Breast epithelium (tissue), 4 donors: ENCODE measurements around the gene GREM2. TPM values are rescaled to one million over a fixed set of nuclear protein-coding genes. Genes with fewer than 3 reads are reported as not detected.

Source experiments
- DNase-seq, 2 donors: peaks; one replicate each; pipeline ENCODE4 v3.0.0-alpha.2; 2019; ENCODE audit warnings: low spot score in 2 of 2
- H3K27ac ChIP-seq, 2 donors: fragments of 200-600 bp; sonication (generic) in 1 of 2; one replicate each; pipeline ENCODE4 v1.5.1; 2016 to 2019; ENCODE audit warnings: mild to moderate bottlenecking in 1 of 2
- H3K27me3 ChIP-seq, 2 donors: fragments of 200-600 bp; sonication (generic) in 1 of 2; one replicate each; pipeline versions ENCODE4 v1.5.1 to v1.6.0; 2017 to 2019; ENCODE audit warnings: control low read depth in 1 of 2, mild to moderate bottlenecking in 1 of 2
- H3K36me3 ChIP-seq: fragments of 200-600 bp; one replicate; pipeline ENCODE4 v1.5.1; 2019
- H3K4me1 ChIP-seq, 2 donors: fragments of 200-600 bp; sonication (generic); one replicate each; pipeline ENCODE4 v1.5.1; 2016 to 2019; ENCODE audit warnings: control low read depth in 1 of 2
- H3K4me3 ChIP-seq, 3 donors: fragments of 200-600 bp; sonication (generic); 1 replicate in 2 of 3; 2 replicates in 1 of 3; pipeline ENCODE4 v1.5.1; 2016 to 2019; ENCODE audit warnings: mild to moderate bottlenecking in 3 of 3, moderate library complexity in 2 of 3
- H3K9me3 ChIP-seq, 2 donors: fragments of 200-600 bp; sonication (generic) in 1 of 2; one replicate each; pipeline ENCODE4 v1.5.1; 2016 to 2019; ENCODE audit warnings: control low read depth in 1 of 2
- CTCF ChIP-seq, 3 donors: fragments of 450-650 bp; IDR thresholded peaks; one replicate each; pipeline ENCODE4 v1.5.1; 2016 to 2017; ENCODE audit warnings: antibody characterized with exemption in 3 of 3, mild to moderate bottlenecking in 3 of 3, moderate library complexity in 3 of 3
- POLR2A ChIP-seq: fragments of 450-650 bp; IDR thresholded peaks from one replicate; pipeline ENCODE4 v1.6.1; 2016; ENCODE audit warnings: antibody characterized with exemption, mild to moderate bottlenecking, moderate library complexity
- POLR2AphosphoS5 ChIP-seq, 3 donors: sonication (generic); formaldehyde crosslinking; IDR thresholded peaks; one replicate each; pipeline ENCODE4 v1.6.1; 2017; ENCODE audit warnings: antibody characterized with exemption in 3 of 3
- intact Hi-C: fragments of 100-400 bp; cut with DNase I; formaldehyde crosslinking; loops from one replicate; pipeline ENCODE4 v1.15.1; 2023; ENCODE audit warnings: low total_unique reads
- total RNA-seq, 3 donors: library from RNA; depleted of rRNA; stranded (reverse); fragments of >200 nt; gene quantifications; one replicate each; pipeline ENCODE4 v1.1.0, GENCODE V29; 2016

The GREM2 gene
- total RNA-seq, 3 donors from 2014 or later: 0.16 to 2.0 (median 1.0) TPM

- DNase-seq: no peak
- intact Hi-C loops: no loop called here
- no peaks in the 10 kb centered on the region for H3K9me3 ChIP-seq
- H3K27ac ChIP-seq: no peak overlapping the region
- TF ChIP-seq POLR2AphosphoS5 (IDR thresholded peaks at IDR 0.05): no peak
- no peak for TF ChIP-seq CTCF (IDR thresholded peaks at IDR 0.05)
- TF ChIP-seq POLR2A: no peak
- no peak overlapping the region for H3K4me3 ChIP-seq
- H3K36me3 ChIP-seq: no peaks in the 10 kb centered on the region
- no peaks in the 10 kb centered on the region for H3K27me3 ChIP-seq
- no peaks in the 10 kb centered on the region for H3K4me1 ChIP-seq
Observed at GRCh38 chr1:240499012-240499411, 112.9 kb downstream of the GREM2 start.

GRCh38 chr1:240498335-240498734, 113.6 kb downstream of the GREM2 start:
- Histone ChIP-seq H3K9me3 (no peaks in the 10 kb centered on the region), H3K4me3 (no peak overlapping the region), H3K4me1 (no peaks in the 10 kb centered on the region), H3K36me3 (no peaks in the 10 kb centered on the region), H3K27me3 (no peaks in the 10 kb centered on the region), H3K27ac (no peak overlapping the region)
- TF ChIP-seq POLR2A: no peak
- no peak for TF ChIP-seq POLR2AphosphoS5 (IDR thresholded peaks at IDR 0.05)
- TF ChIP-seq CTCF (IDR thresholded peaks at IDR 0.05): no peak
- intact Hi-C loops: no loop called here
- DNase-seq: no peak

GRCh38 chr1:240497908-240498307, 114.0 kb downstream of the GREM2 start:
- Histone ChIP-seq H3K27ac (no peak overlapping the region), H3K36me3 (no peaks in the 10 kb centered on the region), H3K9me3 (no peaks in the 10 kb centered on the region), H3K4me1 (no peaks in the 10 kb centered on the region), H3K27me3 (no peaks in the 10 kb centered on the region), H3K4me3 (no peak overlapping the region)
- TF ChIP-seq POLR2AphosphoS5 (IDR thresholded peaks at IDR 0.05): no peak
- intact Hi-C loops: no loop called here
- DNase-seq: no peak

- DNase-seq: no peak
- no peaks in the 10 kb centered on the region for H3K4me1 ChIP-seq
- no peaks in the 10 kb centered on the region for H3K9me3 ChIP-seq
- no peaks in the 10 kb centered on the region for H3K27me3 ChIP-seq
- H3K4me3 ChIP-seq: no peak overlapping the region
- H3K36me3 ChIP-seq: no peaks in the 10 kb centered on the region
- TF ChIP-seq CTCF (IDR thresholded peaks at IDR 0.05) (no peak), POLR2A (no peak), POLR2AphosphoS5 (IDR thresholded peaks at IDR 0.05) (no peak)
- no peak overlapping the region for H3K27ac ChIP-seq
- intact Hi-C loops: no loop called here
Observed at GRCh38 chr1:240496941-240497340, 115.0 kb downstream of the GREM2 start.

GRCh38 chr1:240496356-240496755, 115.6 kb downstream of the GREM2 start:
- TF ChIP-seq CTCF (IDR thresholded peaks at IDR 0.05) (no peak), POLR2A (no peak), POLR2AphosphoS5 (IDR thresholded peaks at IDR 0.05) (no peak)
- Histone ChIP-seq H3K36me3 (no peaks in the 10 kb centered on the region), H3K27me3 (no peaks in the 10 kb centered on the region), H3K9me3 (no peaks in the 10 kb centered on the region), H3K4me1 (no peaks in the 10 kb centered on the region), H3K27ac (no peak overlapping the region), H3K4me3 (no peak overlapping the region)
- DNase-seq: no peak
- intact Hi-C loops: no loop called here

- Histone ChIP-seq H3K4me1 (no peaks in the 10 kb centered on the region), H3K27ac (no peak overlapping the region), H3K4me3 (no peak overlapping the region), H3K9me3 (no peaks in the 10 kb centered on the region), H3K27me3 (no peaks in the 10 kb centered on the region), H3K36me3 (no peaks in the 10 kb centered on the region)
- DNase-seq: no peak
- TF ChIP-seq POLR2AphosphoS5 (IDR thresholded peaks at IDR 0.05) (no peak), POLR2A (no peak), CTCF (IDR thresholded peaks at IDR 0.05) (no peak)
- intact Hi-C loops: no loop called here
Observed at GRCh38 chr1:240495601-240496000, 116.4 kb downstream of the GREM2 start.
